ENCODE results near the gene KRT76. TPM values are rescaled to one million over a fixed set of nuclear protein-coding genes. Genes with fewer than 3 reads are reported as not detected.

The KRT76 gene
- polyA plus RNA-seq, 1 donor (not counting 4 experiments of a cell fraction or from before 2014, with no cell fraction given): not detected

- Histone ChIP-seq H3K9ac (ENCODE audit: control insufficient read depth, extremely low read depth, insufficient read depth, low read length) (no peak overlapping the region), H3K9me3 (ENCODE audit: control insufficient read depth, low read depth, low read length) (no peaks in the 10 kb centered on the region), H3K4me2 (ENCODE audit: control insufficient read depth, extremely low read depth, insufficient read depth, low read depth, low read length) (no peak overlapping the region), H3K27ac (ENCODE audit: control insufficient read depth, insufficient read depth, low read length) (no peak overlapping the region), H3K9me1 (ENCODE audit: control insufficient read depth, extremely low read depth, insufficient read depth, low read length) (no peaks in the 10 kb centered on the region), H2AFZ (ENCODE audit: control insufficient read depth, low read length) (no peak overlapping the region), H3K4me1 (ENCODE audit: control insufficient read depth, extremely low read depth, insufficient read depth, low read length) (no peaks in the 10 kb centered on the region), H3K27me3 (ENCODE audit: control insufficient read depth, extremely low read depth, insufficient read depth, low read length) (peaks cover 29% of the 10 kb centered on the region), H3K36me3 (ENCODE audit: control insufficient read depth in 2 of 2, extremely low read depth in 1 of 2, insufficient read depth in 2 of 2, low read length in 2 of 2) (no peaks in the 10 kb centered on the region), H3K4me3 (ENCODE audit: control insufficient read depth in 2 of 3, extremely low read depth in 1 of 3, insufficient read depth in 2 of 3, low read depth in 1 of 3, low read length in 3 of 3) (no peak overlapping the region), H4K20me1 (ENCODE audit: control insufficient read depth, extremely low read depth, insufficient read depth, low read length) (peaks cover 4% of the 10 kb centered on the region), H3K79me2 (ENCODE audit: control insufficient read depth, insufficient read depth, low read length) (no peaks in the 10 kb centered on the region)
- no peak for DNase-seq (ENCODE audit: low read depth, low spot score)
- TF ChIP-seq EZH2 (IDR thresholded peaks at IDR 0.05; ENCODE audit: low read length) (no peak), CTCF (optimal IDR thresholded peaks at IDR 0.05 in 1 of 3, IDR thresholded peaks at IDR 0.05 in 1 of 3, conservative IDR thresholded peaks at IDR 0.05 in 1 of 3; ENCODE audit: extremely low read depth in 1 of 3, insufficient read depth in 2 of 3, low read length in 3 of 3) (no peak)
- FAIRE-seq: no peak
- dilution Hi-C loops (cut with MboI; ENCODE audit: extremely low pct_ligation_motif_present, low sequenced_read_pairs): no loop called here
Measured at GRCh38 chr12:52821071-52821730, 44.1 kb upstream of the KRT76 start.

- H4K20me1 ChIP-seq (ENCODE audit: control insufficient read depth, extremely low read depth, insufficient read depth, low read length): peaks cover 4% of the 10 kb centered on the region
- TF ChIP-seq CTCF (optimal IDR thresholded peaks at IDR 0.05 in 1 of 3, IDR thresholded peaks at IDR 0.05 in 1 of 3, conservative IDR thresholded peaks at IDR 0.05 in 1 of 3; ENCODE audit: extremely low read depth in 1 of 3, insufficient read depth in 2 of 3, low read length in 3 of 3) (no peak), EZH2 (IDR thresholded peaks at IDR 0.05; ENCODE audit: low read length) (no peak)
- H3K27ac ChIP-seq (ENCODE audit: control insufficient read depth, insufficient read depth, low read length): no peak overlapping the region
- no peaks in the 10 kb centered on the region for H3K36me3 ChIP-seq (ENCODE audit: control insufficient read depth in 2 of 2, extremely low read depth in 1 of 2, insufficient read depth in 2 of 2, low read length in 2 of 2)
- no peak for DNase-seq (ENCODE audit: low read depth, low spot score)
- no peak overlapping the region for H3K9ac ChIP-seq (ENCODE audit: control insufficient read depth, extremely low read depth, insufficient read depth, low read length)
- H3K4me2 ChIP-seq (ENCODE audit: control insufficient read depth, extremely low read depth, insufficient read depth, low read depth, low read length): no peak overlapping the region
- no peaks in the 10 kb centered on the region for H3K79me2 ChIP-seq (ENCODE audit: control insufficient read depth, insufficient read depth, low read length)
- H2AFZ ChIP-seq (ENCODE audit: control insufficient read depth, low read length): no peak overlapping the region
- H3K27me3 ChIP-seq (ENCODE audit: control insufficient read depth, extremely low read depth, insufficient read depth, low read length): peaks cover 29% of the 10 kb centered on the region
- H3K9me3 ChIP-seq (ENCODE audit: control insufficient read depth, low read depth, low read length): no peaks in the 10 kb centered on the region
- no peaks in the 10 kb centered on the region for H3K9me1 ChIP-seq (ENCODE audit: control insufficient read depth, extremely low read depth, insufficient read depth, low read length)
- no peaks in the 10 kb centered on the region for H3K4me1 ChIP-seq (ENCODE audit: control insufficient read depth, extremely low read depth, insufficient read depth, low read length)
- dilution Hi-C loops (cut with MboI; ENCODE audit: extremely low pct_ligation_motif_present, low sequenced_read_pairs): no loop called here
- no peak for FAIRE-seq
- H3K4me3 ChIP-seq (ENCODE audit: control insufficient read depth in 2 of 3, extremely low read depth in 1 of 3, insufficient read depth in 2 of 3, low read depth in 1 of 3, low read length in 3 of 3): no peak overlapping the region
Measured at GRCh38 chr12:52820521-52820920, 43.4 kb upstream of the KRT76 start.
